Thyroid gland (tissue), 4 donors: ENCODE results near the gene OR2B3. TPM values are rescaled to one million over a fixed set of nuclear protein-coding genes. Genes with fewer than 3 reads are reported as not detected.

Source experiments
- DNase-seq, 2 donors: peaks; one replicate each; pipeline ENCODE4 v3.0.0-alpha.2; 2019
- H3K27ac ChIP-seq, 3 donors: fragments of 200-600 bp; sonication (generic); 1 replicate in 2 of 3; 2 replicates in 1 of 3; pipeline ENCODE4 v1.5.1; 2016 to 2019; ENCODE audit warnings: mild to moderate bottlenecking in 1 of 3, moderate library complexity in 1 of 3
- H3K27me3 ChIP-seq: fragments of 200-600 bp; sonication (generic); one replicate; pipeline ENCODE4 v1.5.1; 2019
- H3K36me3 ChIP-seq, 2 donors: fragments of 200-600 bp; sonication (generic); one replicate each; pipeline ENCODE4 v1.5.1; 2016 to 2019
- H3K4me1 ChIP-seq, 2 donors: fragments of 200-600 bp; sonication (generic); one replicate each; pipeline ENCODE4 v1.5.1; 2017 to 2019
- H3K4me3 ChIP-seq, 3 donors: fragments of 200-600 bp; sonication (generic); replicated peaks in 1 of 3; 1 replicate in 2 of 3; 2 replicates in 1 of 3; pipeline ENCODE4 v1.5.1; 2016; ENCODE audit warnings: mild to moderate bottlenecking in 1 of 3
- H3K9me3 ChIP-seq: fragments of 200-600 bp; sonication (generic); one replicate; pipeline ENCODE4 v1.5.1; 2017
- POLR2A ChIP-seq, 2 donors: fragments of 450-650 bp; IDR thresholded peaks; one replicate each; pipeline ENCODE4 v1.6.1; 2017; ENCODE audit warnings: antibody characterized with exemption in 2 of 2, mild to moderate bottlenecking in 2 of 2, moderate library complexity in 1 of 2
- WGBS, 2 donors: methylation state at CpG; one replicate each; pipeline ENCODE4 v1.1.5; 2017; 5-methylcytosine and 5-hydroxymethylcytosine counted together
- intact Hi-C: fragments of 100-400 bp; cut with DNase I; formaldehyde crosslinking; loops from one replicate; pipeline ENCODE4 v1.15.1; 2023
- total RNA-seq, 4 donors: library from RNA; depleted of rRNA; stranded (reverse); fragments of >200 nt; gene quantifications; one replicate each; pipeline ENCODE4 v1.2.3, GENCODE V29; 2016
- TF ChIP-seq, protein P1 (sequence below), 6 experiments: fragments of 200-600 bp in 3 of 6; fragments of 450-650 bp in 3 of 6; sonication (generic) in 3 of 6; IDR thresholded peaks; one replicate each; pipeline ENCODE4 v1.5.1; 2016 to 2019; ENCODE audit warnings: antibody characterized with exemption in 6 of 6, mild to moderate bottlenecking in 2 of 6, inconsistent platforms in 1 of 6, moderate library complexity in 1 of 6

OR2B3 gene
- total RNA-seq, 4 donors from 2014 or later: not detected

DNA sequence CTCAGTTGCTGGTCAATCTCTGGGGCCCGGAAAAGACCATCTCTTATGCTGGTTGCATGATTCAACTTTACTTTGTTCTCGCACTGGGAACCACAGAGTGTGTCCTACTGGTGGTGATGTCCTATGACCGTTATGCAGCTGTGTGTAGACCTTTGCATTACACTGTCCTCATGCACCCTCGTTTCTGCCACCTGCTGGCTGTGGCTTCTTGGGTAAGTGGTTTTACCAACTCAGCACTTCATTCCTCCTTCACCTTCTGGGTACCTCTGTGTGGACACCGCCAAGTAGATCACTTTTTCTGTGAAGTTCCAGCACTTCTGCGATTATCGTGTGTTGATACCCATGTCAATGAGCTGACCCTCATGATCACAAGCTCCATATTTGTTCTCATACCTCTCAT is 25.0 kb upstream of the OR2B3 start:
- DNase-seq: no peak
- H3K36me3 ChIP-seq: no peaks in the 10 kb centered on the region
- H3K27ac ChIP-seq: no peak overlapping the region
- WGBS, 2 donors: 73 to 76% methylated on average over 7 of the region's 7 CpGs
- no peak overlapping the region for H3K4me3 ChIP-seq
- no peaks in the 10 kb centered on the region for H3K27me3 ChIP-seq
- no peaks in the 10 kb centered on the region for H3K4me1 ChIP-seq
- intact Hi-C loops: no loop called here
- no peak for TF ChIP-seq POLR2A (IDR thresholded peaks at IDR 0.05)
- TF ChIP-seq, protein P1, sequence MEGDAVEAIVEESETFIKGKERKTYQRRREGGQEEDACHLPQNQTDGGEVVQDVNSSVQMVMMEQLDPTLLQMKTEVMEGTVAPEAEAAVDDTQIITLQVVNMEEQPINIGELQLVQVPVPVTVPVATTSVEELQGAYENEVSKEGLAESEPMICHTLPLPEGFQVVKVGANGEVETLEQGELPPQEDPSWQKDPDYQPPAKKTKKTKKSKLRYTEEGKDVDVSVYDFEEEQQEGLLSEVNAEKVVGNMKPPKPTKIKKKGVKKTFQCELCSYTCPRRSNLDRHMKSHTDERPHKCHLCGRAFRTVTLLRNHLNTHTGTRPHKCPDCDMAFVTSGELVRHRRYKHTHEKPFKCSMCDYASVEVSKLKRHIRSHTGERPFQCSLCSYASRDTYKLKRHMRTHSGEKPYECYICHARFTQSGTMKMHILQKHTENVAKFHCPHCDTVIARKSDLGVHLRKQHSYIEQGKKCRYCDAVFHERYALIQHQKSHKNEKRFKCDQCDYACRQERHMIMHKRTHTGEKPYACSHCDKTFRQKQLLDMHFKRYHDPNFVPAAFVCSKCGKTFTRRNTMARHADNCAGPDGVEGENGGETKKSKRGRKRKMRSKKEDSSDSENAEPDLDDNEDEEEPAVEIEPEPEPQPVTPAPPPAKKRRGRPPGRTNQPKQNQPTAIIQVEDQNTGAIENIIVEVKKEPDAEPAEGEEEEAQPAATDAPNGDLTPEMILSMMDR (IDR thresholded peaks at IDR 0.05): no peak
- H3K9me3 ChIP-seq: no peaks in the 10 kb centered on the region

DNA sequence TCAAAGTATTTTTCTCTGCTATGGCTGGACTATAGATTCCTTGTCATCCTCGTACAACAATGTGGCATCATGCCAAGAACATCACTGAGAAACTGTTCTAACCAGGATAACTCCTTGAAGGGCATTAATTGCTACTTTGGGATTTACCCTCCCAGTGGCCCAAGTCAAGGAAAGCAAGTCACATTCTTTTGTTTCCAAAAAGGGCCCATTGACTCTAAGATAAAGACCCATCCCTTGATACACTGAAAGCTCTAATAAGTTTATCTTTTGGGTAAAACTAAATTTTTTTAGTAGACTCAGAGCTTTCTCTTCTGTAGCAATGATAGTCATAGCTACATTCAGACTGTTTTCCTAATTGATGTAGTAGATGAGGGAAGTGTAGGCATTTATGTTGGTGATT is 20.6 kb upstream of the OR2B3 start, which contains the start of gene OR2J3:
TSS of gene OR2J3 (plus strand) at position 301 of the 400 bp plus-strand sequence. CDS start 3,833 bp downstream, outside the sequence.
- no peak within 1 kb of the TSS for H3K27ac ChIP-seq
- H3K27me3 ChIP-seq: no peaks in the 10 kb centered on the region
- DNase-seq: no peak
- WGBS, 2 donors: 14 to 16% methylated on average over 1 of the region's 1 CpG
- H3K4me1 ChIP-seq: no peaks in the 10 kb centered on the region
- no peaks in the 10 kb centered on the region for H3K36me3 ChIP-seq
- H3K9me3 ChIP-seq: no peaks in the 10 kb centered on the region
- intact Hi-C loops: no loop called here
- no peak for TF ChIP-seq POLR2A (IDR thresholded peaks at IDR 0.05)
- TF ChIP-seq, protein P1 (IDR thresholded peaks at IDR 0.05): no peak
- no peak within 1 kb of the TSS for H3K4me3 ChIP-seq

DNA sequence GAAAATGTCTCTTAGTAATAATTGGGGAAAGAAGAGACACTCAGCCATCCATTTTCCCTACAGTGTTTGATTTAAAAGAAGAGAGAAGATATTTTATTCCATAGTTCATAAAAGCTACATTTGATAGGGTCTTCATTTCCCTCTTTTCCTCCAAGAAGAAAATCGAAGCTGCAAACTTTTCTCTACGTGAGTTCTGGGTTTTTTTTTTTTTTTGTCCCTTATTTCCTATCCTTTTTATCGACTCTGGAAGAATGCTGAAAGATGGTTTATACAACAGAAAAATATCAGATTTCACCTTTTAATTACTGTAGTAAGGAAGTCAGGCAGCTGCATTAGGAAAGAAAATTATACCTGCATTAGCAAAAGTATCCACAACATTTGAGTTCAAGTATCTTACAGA is 12.1 kb upstream of the OR2B3 start, which contains the start of gene OR2J1:
TSS of gene OR2J1 (plus strand) at position 301 of the 400 bp plus-strand sequence. CDS start 1,453 bp downstream, outside the sequence.
- Histone ChIP-seq H3K4me3 (no peak within 1 kb of the TSS), H3K27ac (no peak within 1 kb of the TSS), H3K36me3 (no peaks in the 10 kb centered on the region), H3K9me3 (no peaks in the 10 kb centered on the region), H3K4me1 (no peaks in the 10 kb centered on the region), H3K27me3 (no peaks in the 10 kb centered on the region)
- intact Hi-C loops: no loop called here
- no peak for DNase-seq
- no peak for TF ChIP-seq POLR2A (IDR thresholded peaks at IDR 0.05)
- TF ChIP-seq, protein P1 (IDR thresholded peaks at IDR 0.05): no peak
- WGBS, 2 donors: 74 to 84% methylated on average over 3 of the region's 3 CpGs

DNA sequence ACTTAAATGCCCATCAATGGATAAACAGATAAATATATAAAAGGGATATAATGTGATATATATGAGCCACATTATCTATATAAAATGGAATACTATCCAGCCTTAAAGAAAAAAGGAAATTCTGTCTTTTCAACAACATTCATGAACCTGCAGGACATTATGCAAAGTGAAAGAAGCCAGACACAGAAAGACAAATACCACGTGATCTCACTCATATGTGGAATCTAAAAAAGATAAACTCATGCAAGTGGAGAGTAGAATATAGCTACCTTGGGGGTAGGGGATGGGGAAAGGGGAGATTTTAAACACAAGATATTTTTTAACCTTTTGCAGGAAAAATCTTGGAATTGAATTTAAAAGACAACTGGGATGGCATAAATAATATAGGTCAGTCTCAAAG is 10.7 kb upstream of the OR2B3 start:
- no peak overlapping the region for H3K27ac ChIP-seq
- TF ChIP-seq POLR2A (IDR thresholded peaks at IDR 0.05): no peak
- TF ChIP-seq, protein P1 (IDR thresholded peaks at IDR 0.05): no peak
- H3K9me3 ChIP-seq: no peaks in the 10 kb centered on the region
- H3K27me3 ChIP-seq: no peaks in the 10 kb centered on the region
- DNase-seq: no peak
- WGBS, 2 donors: 75 to 84% methylated on average over 1 of the region's 1 CpG
- no peaks in the 10 kb centered on the region for H3K4me1 ChIP-seq
- H3K36me3 ChIP-seq: no peaks in the 10 kb centered on the region
- no peak overlapping the region for H3K4me3 ChIP-seq
- intact Hi-C loops: no loop called here

DNA sequence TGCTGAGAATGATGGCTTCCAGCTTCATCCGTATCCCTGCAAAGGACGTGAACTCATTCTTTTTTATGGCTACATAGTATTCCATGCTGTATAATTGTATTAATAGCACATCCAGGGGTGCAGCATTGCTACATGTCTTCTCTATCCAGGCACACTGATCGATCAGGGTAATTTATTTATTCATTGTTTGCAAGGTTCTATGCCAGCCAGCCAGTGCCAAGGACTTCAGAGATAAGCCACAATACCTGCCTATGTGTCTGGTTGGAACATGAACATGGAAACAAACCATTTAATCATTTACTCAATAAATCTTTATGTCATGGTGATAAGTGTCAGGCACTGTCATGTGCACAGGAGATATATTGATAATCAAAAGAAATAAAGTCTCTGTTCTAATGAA is 5.8 kb upstream of the OR2B3 start:
- Histone ChIP-seq H3K9me3 (no peaks in the 10 kb centered on the region), H3K36me3 (no peaks in the 10 kb centered on the region), H3K27me3 (no peaks in the 10 kb centered on the region), H3K4me1 (no peaks in the 10 kb centered on the region), H3K27ac (no peak overlapping the region), H3K4me3 (no peak overlapping the region)
- intact Hi-C loops: no loop called here
- DNase-seq: no peak
- TF ChIP-seq, protein P1 (IDR thresholded peaks at IDR 0.05): no peak
- TF ChIP-seq POLR2A (IDR thresholded peaks at IDR 0.05): no peak
- 89 to 94% methylated on average over 3 of the region's 3 CpGs for WGBS, 2 donors
